Endodermal cell (in vitro differentiated cells): ENCODE results near the gene MRTFA. TPM values are rescaled to one million over a fixed set of nuclear protein-coding genes. Genes with fewer than 3 reads are reported as not detected.
"Not testable (repeated sequence)": the region's sequence is repeated elsewhere in the genome, so short reads cannot be mapped to it uniquely, and the experiment has no call there.

ENCODE experiments used
- DNase-seq: peaks from one replicate; pipeline ENCODE4 v3.0.0-alpha.2; 2017
- H3K27ac ChIP-seq: 2 replicates; pipeline ENCODE4 v1.5.1; 2013; ENCODE audit warnings: mild to moderate bottlenecking, low read depth, low read length, moderate library complexity
- H3K27me3 ChIP-seq: 2 replicates; pipeline ENCODE4 v1.6.1; 2013; ENCODE audit warnings: mild to moderate bottlenecking, low read length, moderate library complexity; ENCODE audit not compliant: insufficient read depth, control insufficient read depth, poor library complexity, severe bottlenecking
- H3K36me3 ChIP-seq: 2 replicates; pipeline ENCODE4 v1.7.0; 2013; ENCODE audit warnings: mild to moderate bottlenecking, low read length, moderate library complexity; ENCODE audit not compliant: control insufficient read depth, insufficient read depth
- H3K4me1 ChIP-seq: one replicate; pipeline ENCODE4 v1.7.0; 2013; ENCODE audit warnings: low read length; ENCODE audit not compliant: control insufficient read depth, insufficient read depth
- H3K4me3 ChIP-seq: 2 replicates; pipeline ENCODE4 v1.5.1; 2013; ENCODE audit warnings: mild to moderate bottlenecking, low read length, moderate library complexity
- H3K9ac ChIP-seq: 2 replicates; pipeline ENCODE4 v1.6.1; 2013; ENCODE audit warnings: mild to moderate bottlenecking, low read length, moderate library complexity; ENCODE audit not compliant: poor library complexity, severe bottlenecking; ENCODE audit errors: extremely low read depth
- H3K9me3 ChIP-seq: 2 replicates; pipeline ENCODE4 v1.6.1; 2013; ENCODE audit warnings: mild to moderate bottlenecking, low read length, moderate library complexity; ENCODE audit not compliant: control insufficient read depth
- H3K27ac Mint-ChIP-seq: 2 replicates; pipeline ENCODE4 v1.8.0; 2020; ENCODE audit warnings: mixed read lengths
- H3K27me3 Mint-ChIP-seq: 2 replicates; pipeline ENCODE4 v1.8.0; 2021; ENCODE audit warnings: mild to moderate bottlenecking, mixed read lengths; ENCODE audit not compliant: insufficient read depth
- H3K36me3 Mint-ChIP-seq: 2 replicates; pipeline ENCODE4 v1.8.0; 2020; ENCODE audit warnings: low read depth, mixed read lengths
- H3K4me1 Mint-ChIP-seq: 2 replicates; pipeline ENCODE4 v1.8.0; 2020; ENCODE audit warnings: mixed read lengths
- H3K4me3 Mint-ChIP-seq: 2 replicates; pipeline ENCODE4 v1.8.0; 2020; ENCODE audit warnings: mild to moderate bottlenecking, moderate library complexity, mixed read lengths
- H3K9me3 Mint-ChIP-seq: 2 replicates; pipeline ENCODE4 v1.8.0; 2020; ENCODE audit warnings: mild to moderate bottlenecking, mixed read lengths
- WGBS, 2 experiments: methylation state at CpG; one replicate each; pipeline versions ENCODE4 v1.1.5 to v1.1.7; 2013; ENCODE audit warnings: missing lambda C conversion rate in 2 of 2, mixed read lengths in 1 of 2; ENCODE audit not compliant: insufficient coverage in 1 of 2, insufficient read length in 1 of 2; 5-methylcytosine and 5-hydroxymethylcytosine counted together
- total RNA-seq, 2 donors: library from RNA; stranded (reverse); fragmentation: NEBNext Ultra II Directional in 1 of 2; extraction: Animal tissue kit (Norgen Biotek cat#: 25700) in 1 of 2; gene quantifications; 2 replicates in 1 of 2; 3 replicates in 1 of 2; pipeline ENCODE4 v1.2.1, GENCODE V29; 2021
- TF ChIP-seq, protein P1 (sequence below): fragments of 200-600 bp; sonication (generic); conservative IDR thresholded peaks from 2 replicates; pipeline ENCODE4 v1.5.0; 2021; ENCODE audit warnings: antibody characterized with exemption, mild to moderate bottlenecking

The MRTFA gene
- total RNA-seq, 2 donors from 2014 or later = 43.3 to 44.7 TPM

- no peak overlapping the region for H3K4me3 ChIP-seq
- no peak for DNase-seq
These were observed 96.3 kb downstream of the MRTFA start for GRCh38 chr22:40540265-40540664.

DNA sequence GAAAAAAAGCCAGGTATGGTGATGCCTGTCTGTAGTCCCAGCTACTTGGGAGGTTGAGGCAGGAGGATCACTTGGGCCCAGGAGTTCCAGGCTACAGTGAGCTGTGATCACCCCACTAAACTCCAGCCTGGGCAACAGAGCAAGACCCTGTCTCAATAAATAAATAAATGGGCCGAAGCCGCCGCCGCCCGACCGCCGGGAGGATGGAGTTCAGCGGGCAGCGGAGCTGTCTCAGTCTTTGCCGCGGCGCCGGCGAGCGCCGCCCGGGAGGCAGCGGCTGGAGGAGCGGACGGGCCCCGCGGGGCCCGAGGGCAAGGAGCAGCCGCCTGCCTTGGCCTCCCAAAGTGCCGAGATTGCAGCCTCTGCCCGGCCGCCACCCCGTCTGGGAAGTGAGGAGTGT lies 100.4 kb downstream of the MRTFA start:
- not testable (repeated sequence) for H3K27ac ChIP-seq, H3K4me3 Mint-ChIP-seq, H3K27me3 Mint-ChIP-seq, DNase-seq, H3K36me3 ChIP-seq, H3K36me3 Mint-ChIP-seq, H3K27ac Mint-ChIP-seq, H3K4me3 ChIP-seq, H3K9me3 ChIP-seq, H3K27me3 ChIP-seq, H3K9ac ChIP-seq
- WGBS, 2 experiments = 99 to 100% methylated on average over 9 to 17 of the region's 28 CpGs
- Mint-ChIP-seq H3K4me1 (peaks cover 34% of the 10 kb centered on the region), H3K9me3 (peaks cover 16% of the 10 kb centered on the region)
- peaks cover 12% of the 10 kb centered on the region for H3K4me1 ChIP-seq

More at GRCh38 chr22:40540265-40540664, 96.3 kb downstream of the MRTFA start:
- Mint-ChIP-seq H3K27ac (no peak overlapping the region), H3K9me3 (peaks cover 13% of the 10 kb centered on the region), H3K4me1 (no peaks in the 10 kb centered on the region), H3K4me3 (no peak overlapping the region), H3K36me3 (peaks cover 3% of the 10 kb centered on the region), H3K27me3 (no peaks in the 10 kb centered on the region)
- Histone ChIP-seq H3K36me3 (no peaks in the 10 kb centered on the region), H3K4me1 (no peaks in the 10 kb centered on the region), H3K27ac (no peak overlapping the region), H3K27me3 (no peaks in the 10 kb centered on the region), H3K9me3 (peaks cover 8% of the 10 kb centered on the region), H3K9ac (no peak overlapping the region)
- TF ChIP-seq, protein P1, sequence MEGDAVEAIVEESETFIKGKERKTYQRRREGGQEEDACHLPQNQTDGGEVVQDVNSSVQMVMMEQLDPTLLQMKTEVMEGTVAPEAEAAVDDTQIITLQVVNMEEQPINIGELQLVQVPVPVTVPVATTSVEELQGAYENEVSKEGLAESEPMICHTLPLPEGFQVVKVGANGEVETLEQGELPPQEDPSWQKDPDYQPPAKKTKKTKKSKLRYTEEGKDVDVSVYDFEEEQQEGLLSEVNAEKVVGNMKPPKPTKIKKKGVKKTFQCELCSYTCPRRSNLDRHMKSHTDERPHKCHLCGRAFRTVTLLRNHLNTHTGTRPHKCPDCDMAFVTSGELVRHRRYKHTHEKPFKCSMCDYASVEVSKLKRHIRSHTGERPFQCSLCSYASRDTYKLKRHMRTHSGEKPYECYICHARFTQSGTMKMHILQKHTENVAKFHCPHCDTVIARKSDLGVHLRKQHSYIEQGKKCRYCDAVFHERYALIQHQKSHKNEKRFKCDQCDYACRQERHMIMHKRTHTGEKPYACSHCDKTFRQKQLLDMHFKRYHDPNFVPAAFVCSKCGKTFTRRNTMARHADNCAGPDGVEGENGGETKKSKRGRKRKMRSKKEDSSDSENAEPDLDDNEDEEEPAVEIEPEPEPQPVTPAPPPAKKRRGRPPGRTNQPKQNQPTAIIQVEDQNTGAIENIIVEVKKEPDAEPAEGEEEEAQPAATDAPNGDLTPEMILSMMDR = no peak
- 83 to 88% methylated on average over 3 to 5 of the region's 5 CpGs for WGBS, 2 experiments

DNA sequence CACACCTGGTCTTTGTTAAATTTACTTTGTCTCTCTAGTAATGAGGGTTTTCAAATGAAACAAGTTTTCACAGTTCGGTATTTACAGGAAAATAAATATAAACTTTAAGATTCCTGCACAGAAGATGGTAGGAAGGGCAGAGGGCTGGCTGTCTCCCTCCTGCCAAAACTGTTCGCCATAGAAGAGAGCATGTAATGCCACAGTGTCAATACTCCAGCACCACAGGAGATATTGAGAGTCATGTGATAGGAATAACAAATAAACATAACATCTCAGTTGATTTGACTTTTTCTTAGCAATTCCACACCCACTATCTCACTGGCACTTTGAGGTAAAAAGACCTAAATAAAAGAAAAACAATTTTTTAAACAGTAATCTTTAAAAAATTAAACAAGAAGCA lies 100.9 kb downstream of the MRTFA start:
- H3K27ac Mint-ChIP-seq = peak overlapping the region; percentile 70
- H3K9ac ChIP-seq = no peak overlapping the region
- H3K4me3 ChIP-seq = no peak overlapping the region
- no peaks in the 10 kb centered on the region for H3K27me3 ChIP-seq
- peaks cover 6% of the 10 kb centered on the region for H3K36me3 Mint-ChIP-seq
- whole genome bisulfite sequencing, 2 experiments = 100% methylated on average over 1 of the region's 2 CpGs; no CpG with 5 or more reads in 1 of the 2 experiments
- H3K4me1 ChIP-seq = peaks cover 12% of the 10 kb centered on the region
- peaks cover 8% of the 10 kb centered on the region for H3K9me3 ChIP-seq
- H3K4me3 Mint-ChIP-seq = no peak overlapping the region
- no peaks in the 10 kb centered on the region for H3K27me3 Mint-ChIP-seq
- no peak for DNase-seq
- no peak overlapping the region for H3K27ac ChIP-seq
- TF ChIP-seq, protein P1 = no peak
- peaks cover 16% of the 10 kb centered on the region for H3K9me3 Mint-ChIP-seq
- H3K36me3 ChIP-seq = peaks cover 4% of the 10 kb centered on the region
- H3K4me1 Mint-ChIP-seq = peaks cover 34% of the 10 kb centered on the region

GRCh38 chr22:40535189-40535512 lies 101.4 kb downstream of the MRTFA start:
- Mint-ChIP-seq H3K27me3 (no peaks in the 10 kb centered on the region), H3K4me3 (no peak overlapping the region), H3K9me3 (peaks cover 16% of the 10 kb centered on the region), H3K27ac (peak overlapping the region; percentile 86), H3K4me1 (peaks cover 34% of the 10 kb centered on the region), H3K36me3 (peaks cover 6% of the 10 kb centered on the region)
- TF ChIP-seq, protein P1 = no peak
- DNase-seq = no peak
- Histone ChIP-seq H3K4me3 (no peak overlapping the region), H3K27me3 (no peaks in the 10 kb centered on the region), H3K36me3 (peaks cover 4% of the 10 kb centered on the region), H3K27ac (no peak overlapping the region), H3K9ac (no peak overlapping the region), H3K9me3 (peaks cover 8% of the 10 kb centered on the region), H3K4me1 (peaks cover 12% of the 10 kb centered on the region)
- 42 to 68% methylated on average over 1 to 2 of the region's 2 CpGs for WGBS, 2 experiments
